NOMO-1 (cell line): ENCODE data around the gene THUMPD3.
A peak's percentile ranks its signal among the peaks of the same experiment; 100 is the strongest.

Source experiments
- DNase-seq, 2 experiments: peaks; one replicate each; lab custom pipeline; 2025; ENCODE audit not compliant: unreplicated experiment in 2 of 2; lab: John Stamatoyannopoulos, UW

Gene THUMPD3

GRCh38 chr3:9362731-9363530 is at the start of gene THUMPD3:
Gene THUMPD3, plus strand, starts transcription at chr3:9363054. Its CDS starts 2,015 bp downstream, at chr3:9365069.
- DNase-seq, result peak; percentile 93

DNA sequence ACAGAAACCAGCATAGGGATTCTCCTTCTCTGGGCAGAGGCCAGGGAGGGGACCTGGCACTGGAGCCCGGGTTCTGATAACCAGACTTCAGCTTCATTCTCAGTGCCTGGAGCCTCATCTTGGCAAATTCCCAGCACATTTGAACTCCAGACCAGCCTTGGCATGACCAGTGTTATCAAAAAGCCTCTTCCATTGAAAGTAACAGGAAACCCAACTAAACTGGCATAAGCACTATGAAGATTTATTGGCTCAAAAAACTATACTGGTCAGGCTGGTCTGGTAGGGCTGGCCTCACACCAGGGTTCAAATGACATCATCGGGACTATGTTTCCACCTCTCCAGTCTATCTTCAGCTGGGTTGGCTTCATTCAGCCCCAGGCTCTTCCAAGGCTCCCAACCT is 48.1 kb upstream of the THUMPD3 start:
- no peak for DNase-seq

GRCh38 chr3:9316881-9317361 is 45.9 kb upstream of the THUMPD3 start:
- no peak for DNase-seq

- no peak for DNase-seq
Measured at GRCh38 chr3:9322780-9323179, 40.1 kb upstream of the THUMPD3 start.

DNA sequence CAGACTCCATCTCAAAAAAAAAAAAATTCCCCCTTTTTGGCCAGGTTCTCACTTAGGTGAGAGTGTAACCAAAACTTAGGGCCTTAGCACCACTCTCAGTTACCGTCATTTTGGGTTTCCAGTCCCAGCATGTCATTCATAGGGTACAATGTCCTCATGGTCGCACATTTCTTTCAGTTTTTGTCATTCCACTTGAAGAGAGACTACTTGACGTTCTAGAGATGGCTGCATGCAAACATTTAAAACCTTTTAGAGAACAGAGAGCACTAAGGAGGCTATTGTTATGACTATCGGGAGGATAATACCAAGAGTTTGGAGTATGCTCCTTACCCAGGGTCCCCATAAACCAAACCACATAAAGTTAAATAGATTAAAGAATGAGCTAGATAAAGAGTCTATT is 37.9 kb upstream of the THUMPD3 start:
- DNase-seq, result no peak

DNA sequence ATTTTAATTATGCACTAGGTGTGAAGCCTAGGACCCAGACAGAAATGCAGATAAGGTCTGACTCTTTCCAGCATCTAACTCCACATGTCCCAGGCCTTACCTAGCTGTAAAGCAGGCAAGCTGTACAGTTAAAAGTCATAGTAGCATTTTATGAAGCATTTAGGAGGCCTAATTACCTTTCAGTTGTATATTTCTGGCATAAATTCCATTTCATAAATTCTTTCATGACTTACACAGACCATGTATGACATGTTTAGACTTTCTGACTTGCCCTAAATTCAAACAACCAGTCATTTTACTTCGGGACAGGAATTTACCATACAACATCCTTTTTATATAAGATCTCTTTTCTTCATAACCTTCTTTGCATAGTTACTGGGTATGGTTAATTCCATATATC is 35.3 kb upstream of the THUMPD3 start:
- no peak for DNase-seq

- no peak for DNase-seq
Measured at GRCh38 chr3:9330166-9330703, 32.6 kb upstream of the THUMPD3 start.

DNA sequence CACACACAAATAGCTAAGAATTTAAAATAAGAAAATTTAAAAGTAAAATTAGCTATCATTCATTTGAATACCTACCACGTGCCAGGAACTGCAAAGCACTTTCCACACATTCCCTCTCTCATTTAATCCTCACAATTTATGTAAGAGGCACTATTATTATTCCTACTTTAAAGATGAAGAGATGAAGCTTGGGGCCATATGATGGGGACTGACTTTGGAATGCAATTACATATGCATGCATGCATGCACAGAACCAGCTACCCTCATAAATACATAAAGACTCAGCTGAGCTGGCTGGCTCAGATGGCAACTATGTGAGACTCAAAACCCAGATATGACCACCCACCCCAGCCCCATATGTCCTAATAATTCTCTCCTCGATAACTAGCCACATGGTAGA is 31.7 kb upstream of the THUMPD3 start:
- DNase-seq, result no peak

- DNase-seq, result no peak
Measured at GRCh38 chr3:9332250-9333030, 30.4 kb upstream of the THUMPD3 start.

- no peak for DNase-seq
Measured at GRCh38 chr3:9339761-9340471, 22.9 kb upstream of the THUMPD3 start.

- DNase-seq, result no peak
Measured at GRCh38 chr3:9340472-9340902, 22.4 kb upstream of the THUMPD3 start.

GRCh38 chr3:9342696-9343095 is 20.2 kb upstream of the THUMPD3 start:
- no peak for DNase-seq

DNA sequence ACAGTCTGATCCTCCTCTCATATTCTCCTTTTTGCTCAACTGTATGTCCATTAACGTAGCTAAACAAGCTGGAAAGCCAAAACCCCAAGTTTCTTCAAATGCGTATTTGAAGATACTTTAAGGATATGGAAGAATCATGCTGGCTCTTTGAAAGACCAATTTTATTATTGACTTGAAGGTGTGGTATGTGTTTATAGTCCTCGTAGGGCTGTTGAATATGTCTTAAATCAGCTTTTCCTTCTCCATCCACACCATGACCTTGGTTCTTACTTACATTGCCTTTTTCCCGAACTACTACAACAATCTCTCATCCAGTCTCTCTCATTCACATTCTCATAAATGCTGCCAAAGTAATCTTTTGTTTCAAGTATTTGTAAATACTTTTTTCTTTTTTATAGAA is 19.7 kb upstream of the THUMPD3 start:
- no peak for DNase-seq

- DNase-seq, result no peak
Measured at GRCh38 chr3:9345041-9345440, 17.8 kb upstream of the THUMPD3 start.

DNA sequence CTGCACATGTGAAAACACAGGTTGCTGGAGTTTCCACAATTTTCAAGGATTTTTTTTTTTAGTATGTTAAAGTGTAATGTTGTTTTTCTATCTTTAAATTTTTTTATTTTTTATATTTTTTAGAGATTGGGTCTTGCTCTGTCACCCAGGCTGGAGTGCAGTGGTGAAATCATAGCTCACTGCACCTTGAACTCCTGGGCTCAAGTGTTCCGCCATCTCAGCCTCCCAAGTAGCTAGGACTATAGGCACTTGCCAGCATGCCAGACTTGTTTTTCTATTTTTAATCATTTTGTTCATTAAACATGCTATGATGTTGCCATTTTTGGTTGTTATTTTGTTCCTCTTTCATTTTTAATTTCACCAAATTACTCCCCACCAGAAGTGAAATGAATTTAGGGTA is 16.7 kb upstream of the THUMPD3 start:
- DNase-seq, result no peak

DNA sequence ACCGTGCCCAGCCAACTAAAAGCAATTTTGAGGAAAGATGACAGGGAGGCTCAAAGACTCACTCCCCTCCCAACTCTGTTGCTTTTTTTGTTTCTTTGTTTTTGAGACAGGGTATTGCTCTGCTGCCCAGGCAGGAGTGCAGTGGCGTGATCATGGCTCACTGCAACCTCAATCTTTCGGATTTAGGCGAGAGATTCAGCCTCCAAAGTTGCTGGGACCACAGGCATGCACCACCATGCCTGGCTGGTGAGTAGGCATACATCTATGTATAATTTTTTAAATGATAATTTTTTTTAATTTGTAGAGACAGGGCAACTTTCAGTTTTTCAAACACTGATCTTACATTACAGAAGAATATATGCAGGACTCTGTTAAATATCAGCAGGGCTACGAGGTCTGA is 15.8 kb upstream of the THUMPD3 start:
- no peak for DNase-seq

DNA sequence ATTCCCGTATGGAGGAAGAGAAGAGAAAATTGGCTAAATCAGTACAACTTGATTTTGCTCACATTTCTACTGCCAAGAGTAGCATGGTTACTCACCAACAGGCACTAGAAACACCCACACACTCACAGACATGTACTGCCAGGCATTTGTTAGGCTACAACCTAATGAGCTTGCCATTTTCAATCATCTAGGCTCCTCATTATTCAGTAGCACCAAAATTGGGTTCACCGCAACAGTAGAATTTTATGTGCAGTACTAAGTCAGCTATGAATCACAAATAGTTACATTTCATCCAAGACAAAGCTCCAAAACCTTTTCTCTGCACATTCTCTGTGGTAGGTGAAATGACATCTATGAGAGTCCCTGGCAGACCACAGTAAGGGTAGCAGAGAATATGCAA is 15.0 kb upstream of the THUMPD3 start:
- DNase-seq, result no peak

DNA sequence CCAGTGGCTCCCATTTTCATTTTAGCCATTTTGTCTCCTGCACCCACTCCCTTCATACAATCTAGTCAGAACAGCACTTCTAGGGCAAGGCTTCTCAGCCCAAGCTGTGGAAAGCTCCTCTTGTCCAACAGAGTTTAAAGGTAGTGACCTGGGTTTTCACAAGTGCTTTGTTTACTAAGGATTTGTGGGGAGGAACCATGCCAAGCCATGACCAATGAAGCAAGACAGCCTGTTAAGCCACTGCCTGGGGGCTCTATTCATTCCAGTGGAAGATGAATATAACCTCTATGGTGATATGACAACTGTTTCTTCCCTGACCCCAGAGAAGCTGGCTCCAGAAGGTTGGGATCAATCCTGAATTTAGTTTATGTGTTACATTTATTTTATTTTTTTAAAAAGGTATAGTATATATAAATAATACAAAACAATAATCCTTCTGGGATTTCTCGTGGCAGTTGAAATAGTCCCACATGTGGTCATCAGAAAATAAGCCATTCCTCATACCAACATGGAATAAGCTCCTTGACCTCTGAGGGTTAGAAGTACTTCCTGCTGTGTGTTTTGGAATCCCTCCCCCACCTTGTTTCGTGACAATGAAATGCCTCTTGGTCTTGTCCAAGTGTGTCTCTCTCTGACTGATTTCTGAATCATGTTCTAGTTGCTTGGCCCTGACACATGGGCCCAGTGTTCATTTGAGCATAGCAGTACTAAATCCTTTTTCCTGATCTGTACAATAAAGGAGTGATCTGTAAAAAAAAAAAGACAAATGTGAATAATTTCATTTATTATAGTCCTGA is 13.3 kb upstream of the THUMPD3 start:
- DNase-seq, result no peak

DNA sequence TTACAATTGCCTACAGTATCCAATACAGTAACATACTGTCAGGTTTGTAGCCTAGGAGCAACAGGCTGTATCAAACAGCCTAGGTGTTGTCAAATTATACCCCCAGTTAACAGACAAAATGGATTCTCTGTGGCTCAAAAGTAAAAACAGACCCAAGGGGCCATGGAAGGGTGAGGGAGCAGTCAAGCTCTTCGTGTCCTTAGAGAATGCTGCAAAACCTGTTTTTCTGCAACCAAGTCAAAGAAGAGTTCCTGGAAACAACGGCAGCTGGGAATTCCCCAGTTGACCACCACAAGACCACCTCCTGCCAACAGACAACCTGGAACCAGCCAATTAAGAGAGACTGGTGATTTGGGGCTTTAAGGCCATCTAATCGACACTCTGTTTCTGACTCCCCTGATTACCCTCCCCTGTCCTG is 11.1 kb upstream of the THUMPD3 start:
- no peak for DNase-seq
